Activated naive CD8-positive, alpha-beta T cell treated with anti-CD3 and anti-CD28 coated beads, Interleukin-2, amount 50 U/mL, for 24 hours (primary cell): ENCODE results near the gene LTBP1.

Experiments
- ATAC-seq: fragments of 150-1000 bp; cut with Tn5 transposase; one replicate; pipeline ENCODE4 v1.10.0; 2021
- DNase-seq: peaks from one replicate; pipeline ENCODE4 v3.0.0; 2021
- H3K27ac Mint-ChIP-seq: one replicate; pipeline ENCODE4 v1.8.0; 2021; ENCODE audit warnings: mild to moderate bottlenecking, mixed read lengths
- H3K27me3 Mint-ChIP-seq: one replicate; pipeline ENCODE4 v1.8.0; 2021; ENCODE audit warnings: mixed read lengths
- H3K36me3 Mint-ChIP-seq: one replicate; pipeline ENCODE4 v1.8.0; 2021; ENCODE audit warnings: low read depth, mixed read lengths
- H3K4me1 Mint-ChIP-seq: one replicate; pipeline ENCODE4 v1.8.0; 2021; ENCODE audit warnings: mixed read lengths
- H3K4me3 Mint-ChIP-seq: one replicate; pipeline ENCODE4 v1.8.0; 2021; ENCODE audit warnings: mild to moderate bottlenecking, moderate library complexity, mixed read lengths
- H3K9me3 Mint-ChIP-seq: one replicate; pipeline ENCODE4 v1.8.0; 2021; ENCODE audit warnings: mixed read lengths

The LTBP1 gene

GRCh38 chr2:33207151-33207740, 260.5 kb downstream of the LTBP1 start:
- no peak overlapping the region for H3K4me3 Mint-ChIP-seq
- H3K27ac Mint-ChIP-seq = no peak overlapping the region
- DNase-seq = no peak
- H3K4me1 Mint-ChIP-seq = peaks cover 2% of the 10 kb centered on the region
- no peak for ATAC-seq
- no peaks in the 10 kb centered on the region for H3K36me3 Mint-ChIP-seq
- peaks cover 7% of the 10 kb centered on the region for H3K27me3 Mint-ChIP-seq
- no peaks in the 10 kb centered on the region for H3K9me3 Mint-ChIP-seq

- peaks cover 2% of the 10 kb centered on the region for H3K4me1 Mint-ChIP-seq
- ATAC-seq = no peak
- DNase-seq = no peak
- no peak overlapping the region for H3K27ac Mint-ChIP-seq
- no peak overlapping the region for H3K4me3 Mint-ChIP-seq
- no peaks in the 10 kb centered on the region for H3K9me3 Mint-ChIP-seq
- no peaks in the 10 kb centered on the region for H3K36me3 Mint-ChIP-seq
- peaks cover 7% of the 10 kb centered on the region for H3K27me3 Mint-ChIP-seq
These were observed 261.6 kb downstream of the LTBP1 start for GRCh38 chr2:33208400-33208799.

GRCh38 chr2:33209976-33210375, 263.2 kb downstream of the LTBP1 start:
- H3K27me3 Mint-ChIP-seq = peaks cover 7% of the 10 kb centered on the region
- H3K9me3 Mint-ChIP-seq = no peaks in the 10 kb centered on the region
- ATAC-seq = no peak
- H3K4me3 Mint-ChIP-seq = no peak overlapping the region
- no peaks in the 10 kb centered on the region for H3K36me3 Mint-ChIP-seq
- peaks cover 6% of the 10 kb centered on the region for H3K4me1 Mint-ChIP-seq
- DNase-seq = no peak
- no peak overlapping the region for H3K27ac Mint-ChIP-seq

- H3K27ac Mint-ChIP-seq = no peak overlapping the region
- DNase-seq (no peak), ATAC-seq (no peak)
- H3K36me3 Mint-ChIP-seq = no peaks in the 10 kb centered on the region
- H3K9me3 Mint-ChIP-seq = no peaks in the 10 kb centered on the region
- peaks cover 7% of the 10 kb centered on the region for H3K27me3 Mint-ChIP-seq
- no peak overlapping the region for H3K4me3 Mint-ChIP-seq
- H3K4me1 Mint-ChIP-seq = peaks cover 6% of the 10 kb centered on the region
These were observed 263.9 kb downstream of the LTBP1 start for GRCh38 chr2:33210626-33211025.

- no peaks in the 10 kb centered on the region for H3K36me3 Mint-ChIP-seq
- H3K27me3 Mint-ChIP-seq = peaks cover 7% of the 10 kb centered on the region
- H3K9me3 Mint-ChIP-seq = no peaks in the 10 kb centered on the region
- peaks cover 6% of the 10 kb centered on the region for H3K4me1 Mint-ChIP-seq
- no peak overlapping the region for H3K4me3 Mint-ChIP-seq
- ATAC-seq (no peak), DNase-seq (no peak)
- no peak overlapping the region for H3K27ac Mint-ChIP-seq
These were observed 265.4 kb downstream of the LTBP1 start for GRCh38 chr2:33212151-33212550.

- no peak overlapping the region for H3K4me3 Mint-ChIP-seq
- ATAC-seq = no peak
- DNase-seq = no peak
- H3K4me1 Mint-ChIP-seq = peaks cover 6% of the 10 kb centered on the region
- H3K9me3 Mint-ChIP-seq = no peaks in the 10 kb centered on the region
- peaks cover 6% of the 10 kb centered on the region for H3K27me3 Mint-ChIP-seq
- H3K27ac Mint-ChIP-seq = no peak overlapping the region
- no peaks in the 10 kb centered on the region for H3K36me3 Mint-ChIP-seq
These were observed 266.5 kb downstream of the LTBP1 start for GRCh38 chr2:33213244-33213643.

GRCh38 chr2:33213648-33214047, 266.9 kb downstream of the LTBP1 start:
- Mint-ChIP-seq H3K4me1 (peaks cover 6% of the 10 kb centered on the region), H3K36me3 (no peaks in the 10 kb centered on the region), H3K27ac (no peak overlapping the region), H3K9me3 (no peaks in the 10 kb centered on the region), H3K27me3 (peaks cover 2% of the 10 kb centered on the region), H3K4me3 (no peak overlapping the region)
- DNase-seq = no peak
- ATAC-seq = no peak

GRCh38 chr2:33214436-33214835, 267.7 kb downstream of the LTBP1 start:
- Mint-ChIP-seq H3K36me3 (no peaks in the 10 kb centered on the region), H3K27ac (no peak overlapping the region), H3K4me3 (no peak overlapping the region), H3K27me3 (peaks cover 3% of the 10 kb centered on the region), H3K4me1 (peaks cover 9% of the 10 kb centered on the region), H3K9me3 (no peaks in the 10 kb centered on the region)
- peak; percentile 7 for DNase-seq
- peak; percentile 78 for ATAC-seq

- Mint-ChIP-seq H3K4me3 (no peak overlapping the region), H3K4me1 (peaks cover 14% of the 10 kb centered on the region), H3K36me3 (no peaks in the 10 kb centered on the region), H3K27ac (no peak overlapping the region), H3K27me3 (peaks cover 7% of the 10 kb centered on the region), H3K9me3 (no peaks in the 10 kb centered on the region)
- DNase-seq (no peak), ATAC-seq (no peak)
These were observed 268.1 kb downstream of the LTBP1 start for GRCh38 chr2:33214857-33215256.

- Mint-ChIP-seq H3K36me3 (no peaks in the 10 kb centered on the region), H3K27me3 (peaks cover 7% of the 10 kb centered on the region), H3K4me3 (no peak overlapping the region), H3K27ac (no peak overlapping the region), H3K9me3 (no peaks in the 10 kb centered on the region), H3K4me1 (peaks cover 18% of the 10 kb centered on the region)
- DNase-seq (no peak), ATAC-seq (no peak)
These were observed 268.5 kb downstream of the LTBP1 start for GRCh38 chr2:33215299-33215698.

GRCh38 chr2:33215983-33216382, 269.2 kb downstream of the LTBP1 start:
- DNase-seq (no peak), ATAC-seq (no peak)
- H3K36me3 Mint-ChIP-seq = no peaks in the 10 kb centered on the region
- no peaks in the 10 kb centered on the region for H3K9me3 Mint-ChIP-seq
- H3K4me1 Mint-ChIP-seq = peaks cover 21% of the 10 kb centered on the region
- no peak overlapping the region for H3K27ac Mint-ChIP-seq
- H3K4me3 Mint-ChIP-seq = no peak overlapping the region
- peaks cover 10% of the 10 kb centered on the region for H3K27me3 Mint-ChIP-seq

GRCh38 chr2:33216508-33217182, 269.9 kb downstream of the LTBP1 start:
- no peaks in the 10 kb centered on the region for H3K9me3 Mint-ChIP-seq

GRCh38 chr2:33217406-33217805, 270.7 kb downstream of the LTBP1 start:
- H3K4me1 Mint-ChIP-seq = peaks cover 21% of the 10 kb centered on the region
- H3K4me3 Mint-ChIP-seq = no peak overlapping the region
- no peaks in the 10 kb centered on the region for H3K36me3 Mint-ChIP-seq
- ATAC-seq = no peak
- H3K27ac Mint-ChIP-seq = no peak overlapping the region
- H3K27me3 Mint-ChIP-seq = peaks cover 7% of the 10 kb centered on the region
- DNase-seq = no peak
- H3K9me3 Mint-ChIP-seq = no peaks in the 10 kb centered on the region

More at GRCh38 chr2:33216508-33217182, 269.9 kb downstream of the LTBP1 start:
- H3K4me1 Mint-ChIP-seq = peaks cover 21% of the 10 kb centered on the region
- ATAC-seq (no peak), DNase-seq (no peak)
- no peak overlapping the region for H3K27ac Mint-ChIP-seq
- H3K27me3 Mint-ChIP-seq = peaks cover 10% of the 10 kb centered on the region
- no peak overlapping the region for H3K4me3 Mint-ChIP-seq
- no peaks in the 10 kb centered on the region for H3K36me3 Mint-ChIP-seq

GRCh38 chr2:33219114-33219513, 272.4 kb downstream of the LTBP1 start:
- peaks cover 19% of the 10 kb centered on the region for H3K4me1 Mint-ChIP-seq
- H3K27ac Mint-ChIP-seq = no peak overlapping the region
- H3K36me3 Mint-ChIP-seq = no peaks in the 10 kb centered on the region
- no peaks in the 10 kb centered on the region for H3K9me3 Mint-ChIP-seq
- no peak for ATAC-seq
- H3K4me3 Mint-ChIP-seq = no peak overlapping the region
- DNase-seq = no peak
- H3K27me3 Mint-ChIP-seq = peaks cover 9% of the 10 kb centered on the region

GRCh38 chr2:33219850-33220275, 273.1 kb downstream of the LTBP1 start:
- Mint-ChIP-seq H3K4me1 (peaks cover 16% of the 10 kb centered on the region), H3K9me3 (no peaks in the 10 kb centered on the region), H3K4me3 (no peak overlapping the region), H3K27ac (peak overlapping the region; percentile 75), H3K36me3 (no peaks in the 10 kb centered on the region), H3K27me3 (peaks cover 11% of the 10 kb centered on the region)
- peak; percentile 46 for ATAC-seq
- DNase-seq = no peak
